GM21528 (cell line): ENCODE measurements around the gene VWDE.
"Not testable (repeated sequence)": the region's sequence is repeated elsewhere in the genome, so short reads cannot be mapped to it uniquely, and the experiment has no call there.

ENCODE experiments used
- ATAC-seq: cut with Tn5 transposase; IDR thresholded peaks from one replicate; pipeline ENCODE4 v1.9.1; 2021; ENCODE audit warnings: mild to moderate bottlenecking, moderate library complexity; ENCODE audit not compliant: unreplicated experiment, low FRiP score

The VWDE gene

GRCh38 chr7:12403287-12404181 lies at the start of gene VWDE:
TSS of gene VWDE (minus strand) at chr7:12403865. CDS start at chr7:12403716, 149 bp downstream.
- ATAC-seq: no peak

- not testable (repeated sequence) for ATAC-seq
These were observed 49.5 kb upstream of the VWDE start for GRCh38 chr7:12453136-12453535.

GRCh38 chr7:12450615-12451014 lies 47.0 kb upstream of the VWDE start:
- no peak for ATAC-seq

- no peak for ATAC-seq
These were observed 41.1 kb upstream of the VWDE start for GRCh38 chr7:12444785-12445184.

- ATAC-seq: no peak
These were observed 36.6 kb upstream of the VWDE start for GRCh38 chr7:12440229-12440628.

GRCh38 chr7:12436896-12437535 lies 33.4 kb upstream of the VWDE start:
- no peak for ATAC-seq

- ATAC-seq: no peak
These were observed 32.5 kb upstream of the VWDE start for GRCh38 chr7:12436126-12436525.

GRCh38 chr7:12434012-12434642 lies 30.5 kb upstream of the VWDE start:
- ATAC-seq: no peak

- ATAC-seq: no peak
These were observed 28.4 kb upstream of the VWDE start for GRCh38 chr7:12431886-12432556.

GRCh38 chr7:12425311-12425710 lies 21.6 kb upstream of the VWDE start:
- ATAC-seq: no peak

GRCh38 chr7:12423997-12424745 lies 20.5 kb upstream of the VWDE start:
- no peak for ATAC-seq

GRCh38 chr7:12423355-12423996 lies 19.8 kb upstream of the VWDE start:
- ATAC-seq: no peak

- no peak for ATAC-seq
These were observed 19.1 kb upstream of the VWDE start for GRCh38 chr7:12422554-12423320.

GRCh38 chr7:12418452-12418851 lies 14.8 kb upstream of the VWDE start:
- no peak for ATAC-seq

GRCh38 chr7:12415072-12415471 lies 11.4 kb upstream of the VWDE start:
- ATAC-seq: no peak

GRCh38 chr7:12412407-12412806 lies 8.7 kb upstream of the VWDE start:
- no peak for ATAC-seq

GRCh38 chr7:12410523-12410922 lies 6.9 kb upstream of the VWDE start:
- ATAC-seq: no peak

GRCh38 chr7:12409097-12409711 lies 5.5 kb upstream of the VWDE start:
- no peak for ATAC-seq
